ENCODE data around the gene RAB19.
"Not testable (repeated sequence)": the region's sequence is repeated elsewhere in the genome, so short reads cannot be mapped to it uniquely, and the experiment has no call there.

RAB19 gene

DNA sequence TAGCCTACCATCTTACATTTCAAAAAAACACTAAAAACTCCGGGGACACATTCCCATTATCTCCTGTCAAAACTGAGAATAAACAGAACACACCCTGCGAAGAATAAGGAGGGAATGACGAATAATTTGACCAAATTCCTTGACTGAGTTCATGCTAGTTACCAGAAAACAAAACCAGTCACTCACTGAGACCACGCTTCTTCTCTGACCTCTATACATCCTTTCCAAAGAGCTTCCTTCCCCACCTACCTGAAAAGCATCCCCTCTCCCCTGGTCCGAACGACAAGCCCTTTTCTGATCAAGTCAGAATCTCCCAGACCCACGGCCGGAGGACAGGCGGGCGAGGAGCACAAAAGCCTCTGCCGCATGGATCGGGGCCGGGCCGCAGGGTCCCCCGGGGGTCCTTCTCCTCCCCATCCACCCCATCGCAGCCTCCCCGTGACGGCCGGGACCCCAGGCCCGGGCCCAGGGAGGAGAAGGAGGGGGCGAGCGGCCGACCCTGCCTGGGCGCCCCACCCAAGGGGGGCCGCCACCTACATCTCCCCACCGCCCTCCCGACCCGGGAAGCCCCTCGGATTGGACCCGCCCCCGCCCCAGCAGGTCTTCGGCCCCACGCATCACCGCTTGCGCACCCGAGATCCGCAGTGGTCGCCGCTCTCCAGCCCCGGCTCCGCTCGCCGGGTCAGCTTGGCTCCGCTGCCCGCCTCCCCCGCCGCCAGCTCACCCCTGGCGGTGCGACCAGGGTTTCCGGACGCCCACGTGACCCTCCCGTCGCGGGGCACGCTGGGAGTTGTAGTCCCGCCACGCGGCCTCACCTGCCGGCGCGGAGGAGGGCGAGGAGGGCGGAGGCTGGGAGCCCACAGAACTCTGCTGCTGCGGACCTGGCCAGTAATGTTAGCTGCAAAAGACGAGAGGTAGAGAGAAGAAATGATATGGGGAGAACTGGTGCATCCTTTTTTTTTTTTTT, 5.8 kb upstream of the RAB19 start, which contains the start of gene SLC37A3:
SLC37A3 (minus strand) TSS at position 747 of the 967 bp plus-strand sequence. CDS start 16,004 bp downstream, outside the sequence.
- DNase-seq (ENCODE audit: low read depth, low spot score), result peak; percentile 55
- H3K4me3 ChIP-seq (ENCODE audit: low read length), result peak within 1 kb of the TSS; percentile 59

DNA sequence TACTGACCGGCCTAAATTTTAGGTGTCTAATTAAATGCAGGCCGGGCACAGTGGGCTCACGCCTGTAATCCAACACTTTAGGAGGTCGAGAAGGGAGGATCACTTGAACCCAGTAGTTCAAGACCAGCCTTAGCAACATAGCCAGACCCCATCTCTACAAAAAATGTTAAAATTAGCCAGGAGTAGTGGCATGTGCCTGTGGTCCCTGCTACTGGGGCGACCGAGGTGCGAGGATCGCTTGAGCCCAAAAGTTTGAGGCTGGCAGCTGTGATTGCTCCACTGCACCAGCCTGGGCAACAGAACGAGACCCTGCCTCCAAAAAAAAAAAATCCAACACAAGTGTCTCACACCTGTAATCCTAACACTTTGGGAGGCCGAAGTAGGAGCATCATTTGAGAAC, 5.0 kb upstream of the RAB19 start:
- no peak overlapping the region for H3K4me3 ChIP-seq (ENCODE audit: low read length)
- DNase-seq (ENCODE audit: low read depth, low spot score), result no peak

DNA sequence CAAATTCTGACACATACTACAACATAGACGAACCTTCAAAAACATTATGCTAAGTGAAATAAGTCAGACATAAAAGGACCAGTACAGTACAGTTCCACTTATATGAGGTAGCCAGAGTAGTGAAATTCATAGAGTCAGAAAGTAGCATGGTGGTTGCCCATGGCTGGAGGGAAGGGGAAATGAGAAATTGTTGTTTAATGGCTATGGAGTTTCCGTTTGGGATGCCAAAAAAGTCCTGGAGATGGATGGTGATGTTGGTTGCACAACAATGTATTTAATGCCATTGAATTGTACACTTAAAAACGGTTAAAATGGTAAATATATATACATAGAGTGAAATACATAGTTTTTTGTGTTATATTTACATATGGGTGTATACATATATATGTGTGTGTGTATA, 3.5 kb upstream of the RAB19 start:
- DNase-seq (ENCODE audit: low read depth, low spot score), result no peak
- no peak overlapping the region for H3K4me3 ChIP-seq (ENCODE audit: low read length)

DNA sequence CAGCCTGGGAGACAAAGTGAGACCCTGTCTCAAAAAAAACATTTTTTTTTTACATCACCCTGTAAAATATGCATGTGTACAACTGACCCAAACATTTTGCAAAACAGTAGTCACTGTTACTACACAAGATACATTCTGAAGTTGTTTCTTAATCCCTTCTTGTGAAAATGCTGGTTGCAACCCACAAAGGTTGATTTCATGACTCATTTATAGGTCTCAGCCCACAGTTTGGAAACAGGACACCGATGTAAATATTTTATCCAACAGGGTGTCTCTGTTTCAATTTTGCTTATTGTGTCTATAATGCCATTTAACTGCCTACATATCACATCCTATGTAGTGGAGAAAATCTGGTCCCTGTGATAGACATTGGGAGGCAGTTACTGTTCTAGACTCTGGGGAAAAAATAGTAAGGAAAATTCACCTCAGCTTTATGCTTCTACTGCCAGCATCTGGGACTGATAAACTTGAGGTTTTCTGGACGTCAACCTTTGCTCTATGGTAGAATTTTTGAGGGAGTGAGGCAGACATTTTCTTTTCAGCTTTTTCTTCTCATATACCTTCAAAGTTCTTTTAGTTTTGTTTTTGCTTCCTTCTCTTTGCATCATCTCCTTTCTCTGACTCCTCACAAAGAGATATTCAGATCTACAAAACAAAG, 1.6 kb upstream of the RAB19 start:
- no peak for DNase-seq (ENCODE audit: low read depth, low spot score)
- H3K4me3 ChIP-seq (ENCODE audit: low read length), result no peak overlapping the region

DNA sequence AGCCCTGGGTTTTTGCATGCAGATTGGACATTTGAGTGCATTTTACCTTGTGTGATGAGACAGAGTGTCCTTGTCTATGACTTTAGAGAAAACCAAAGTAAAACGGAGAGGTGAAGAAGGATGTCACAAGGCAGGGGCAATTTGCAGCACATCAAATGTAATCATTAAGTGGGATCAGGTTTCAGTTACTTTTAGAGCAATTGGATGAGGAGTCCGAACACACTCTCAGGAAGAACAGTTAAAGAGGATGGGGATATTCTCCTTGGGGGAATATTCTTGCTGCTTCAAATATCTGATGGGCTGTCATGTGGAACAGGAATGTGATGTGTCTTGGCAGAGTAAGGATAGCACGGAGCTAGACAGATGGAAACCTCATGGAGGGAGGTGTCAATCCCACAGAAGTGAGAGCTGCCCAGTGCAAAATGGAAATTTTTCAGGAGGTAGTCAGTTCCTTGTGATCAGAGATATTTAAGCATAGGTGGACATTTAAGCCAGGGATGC, 757 bp downstream of the RAB19 start:
- H3K4me3 ChIP-seq (ENCODE audit: low read length), result no peak overlapping the region
- no peak for DNase-seq (ENCODE audit: low read depth, low spot score)

DNA sequence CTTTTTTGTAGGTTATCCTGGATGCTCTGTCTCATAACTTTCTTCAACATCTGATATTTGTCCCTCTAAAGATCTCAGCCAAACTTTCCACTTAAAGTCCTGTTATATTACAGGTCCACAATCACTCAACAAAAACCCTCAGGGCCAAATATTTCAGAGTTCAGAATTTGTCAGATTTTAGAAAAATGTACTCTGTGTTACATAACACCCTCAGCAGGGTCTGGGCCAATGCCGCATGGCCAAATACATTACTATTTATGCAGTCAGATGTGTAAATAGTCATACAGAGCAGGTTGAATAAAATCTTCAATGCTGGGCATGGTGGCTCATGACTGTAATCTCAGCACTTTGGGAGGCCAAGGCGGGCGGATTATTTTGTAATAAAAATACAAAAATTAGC, 11.5 kb downstream of the RAB19 start:
- no peak for DNase-seq (ENCODE audit: low read depth, low spot score)
- H3K4me3 ChIP-seq (ENCODE audit: low read length), result no peak overlapping the region

DNA sequence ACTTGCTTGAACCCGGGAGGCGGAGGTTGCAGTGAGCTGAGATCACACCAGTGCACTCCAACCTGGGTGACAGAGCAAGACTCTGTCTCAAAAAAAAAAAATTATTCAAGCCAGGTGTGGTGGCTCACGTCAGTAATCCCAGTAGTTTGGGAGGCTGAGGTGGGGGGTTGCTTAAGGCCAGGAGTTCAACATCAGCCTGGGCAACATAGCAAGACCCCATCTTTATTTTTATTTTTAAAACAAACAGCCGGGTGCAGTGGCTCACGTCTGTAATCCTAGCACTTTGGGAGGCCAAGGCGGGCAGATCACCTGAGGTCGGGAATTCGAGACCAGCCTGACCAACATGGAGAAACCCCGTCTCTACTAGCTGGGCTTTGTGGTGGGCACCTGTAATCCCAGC, 12.0 kb downstream of the RAB19 start:
- H3K4me3 ChIP-seq (ENCODE audit: low read length); DNase-seq (ENCODE audit: low read depth, low spot score): not testable (repeated sequence)

DNA sequence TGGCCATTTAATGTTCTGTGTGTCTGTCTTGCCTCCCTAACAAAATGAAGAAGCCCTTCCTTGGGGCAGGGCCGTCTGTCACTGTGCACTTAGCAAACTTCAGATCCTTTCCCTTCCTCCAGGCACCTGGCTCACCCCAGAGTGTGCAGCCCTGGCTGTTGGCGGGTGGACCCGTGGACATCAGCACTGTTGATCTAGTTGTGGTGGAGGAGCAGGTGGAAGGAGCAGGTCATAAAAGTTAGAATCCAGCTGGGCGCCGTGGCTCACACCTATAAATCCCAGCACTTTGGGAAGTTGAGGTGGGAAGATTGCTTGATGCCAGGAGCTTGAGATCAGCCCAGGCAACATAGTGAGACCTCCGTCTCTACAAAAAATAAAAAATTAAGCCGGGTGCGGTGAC, 12.7 kb downstream of the RAB19 start:
- no peak for DNase-seq (ENCODE audit: low read depth, low spot score)

DNA sequence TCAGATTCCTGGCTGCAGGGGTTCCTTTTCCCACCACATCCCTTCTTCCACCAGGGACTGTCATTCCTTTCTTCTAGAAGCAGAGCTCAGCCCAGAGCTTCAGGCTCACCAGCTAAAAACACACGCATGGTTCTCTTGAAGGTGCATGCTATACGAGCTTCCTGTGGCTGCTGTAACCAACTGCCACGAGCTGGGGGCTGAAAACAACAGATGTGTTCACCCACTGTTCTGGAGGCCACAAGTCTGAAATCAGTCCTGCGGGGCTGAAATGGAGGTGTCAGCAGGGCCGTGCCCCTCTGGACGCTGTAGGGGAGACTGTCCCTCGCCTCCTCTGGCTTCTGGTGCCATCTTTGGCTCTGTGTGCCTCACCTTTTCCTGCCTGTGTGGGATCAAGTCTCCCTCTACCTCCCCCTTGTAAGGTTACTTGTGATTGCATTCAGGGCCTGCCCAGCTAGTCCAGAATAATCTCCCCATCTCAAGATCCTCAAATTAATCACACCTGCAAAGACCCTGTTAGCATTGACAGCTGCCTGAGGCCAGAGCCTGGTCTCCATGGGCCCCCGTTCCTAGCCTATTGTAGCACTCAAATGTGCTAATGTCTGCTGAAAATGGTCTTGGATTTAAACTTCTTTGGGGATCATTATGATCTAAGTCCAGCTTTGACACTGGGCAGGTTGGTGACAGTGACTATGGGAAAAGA, 13.7 kb downstream of the RAB19 start:
- DNase-seq (ENCODE audit: low read depth, low spot score), result peak; percentile 63
- H3K4me3 ChIP-seq (ENCODE audit: low read length), result no peak overlapping the region

More for the DNA sequence above, 12.7 kb downstream of the RAB19 start:
- H3K4me3 ChIP-seq (ENCODE audit: low read length), result no peak overlapping the region

DNA sequence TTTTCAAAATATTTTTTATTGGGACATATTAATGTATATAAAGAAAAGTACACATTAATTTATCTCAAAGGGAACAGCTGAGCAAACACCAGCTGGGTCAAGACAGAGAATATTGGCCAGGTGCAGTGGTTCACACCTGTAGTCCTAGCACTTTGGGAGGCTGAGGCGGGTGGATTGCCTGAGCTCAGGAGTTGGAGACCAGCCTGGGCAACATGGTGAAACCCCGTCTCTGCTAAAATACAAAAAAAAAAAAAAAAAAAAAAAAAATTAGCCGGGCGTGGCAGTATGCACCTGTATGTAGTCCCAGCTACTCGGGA, 14.3 kb downstream of the RAB19 start:
- H3K4me3 ChIP-seq (ENCODE audit: low read length); DNase-seq (ENCODE audit: low read depth, low spot score): not testable (repeated sequence)

DNA sequence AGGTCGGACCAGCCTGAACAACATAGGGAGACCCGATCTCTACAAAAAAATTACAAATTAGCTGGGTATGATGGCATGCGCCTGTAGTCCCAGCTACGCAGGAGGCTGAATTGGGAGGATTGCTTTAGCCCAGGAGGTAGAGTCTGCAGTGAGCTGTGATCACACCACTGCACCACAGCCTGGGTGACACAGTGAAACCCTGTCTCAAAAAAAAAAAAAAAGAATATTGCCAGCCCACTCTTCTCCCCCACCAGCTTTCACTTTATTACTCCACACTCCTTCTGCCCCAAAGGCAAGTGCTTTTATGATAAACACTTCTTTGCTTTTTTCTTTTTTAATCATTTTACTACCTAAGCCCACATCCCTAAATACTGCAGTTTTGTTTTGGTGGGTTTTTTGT, 14.8 kb downstream of the RAB19 start:
- no peak overlapping the region for H3K4me3 ChIP-seq (ENCODE audit: low read length)
- DNase-seq (ENCODE audit: low read depth, low spot score), result no peak

DNA sequence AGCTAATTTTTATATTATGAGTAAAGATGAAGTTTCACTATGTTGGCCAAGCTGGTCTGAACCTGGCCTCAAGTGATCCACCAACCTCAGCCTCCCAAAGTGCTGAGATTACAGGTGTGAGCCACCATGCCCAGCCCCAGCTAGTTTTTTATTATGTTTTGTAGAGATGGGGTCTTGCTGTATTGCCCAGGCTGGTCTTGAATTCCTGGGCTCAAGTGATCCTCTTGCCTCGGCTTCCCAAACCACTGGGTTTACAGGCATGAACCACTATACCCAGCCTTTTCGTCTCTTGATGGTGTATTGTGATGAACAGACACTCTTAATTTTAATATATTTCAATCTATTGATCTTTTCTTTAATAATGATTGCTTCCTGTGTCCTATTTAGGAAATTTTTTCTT, 17.7 kb downstream of the RAB19 start:
- no peak for DNase-seq (ENCODE audit: low read depth, low spot score)
- H3K4me3 ChIP-seq (ENCODE audit: low read length), result no peak overlapping the region

DNA sequence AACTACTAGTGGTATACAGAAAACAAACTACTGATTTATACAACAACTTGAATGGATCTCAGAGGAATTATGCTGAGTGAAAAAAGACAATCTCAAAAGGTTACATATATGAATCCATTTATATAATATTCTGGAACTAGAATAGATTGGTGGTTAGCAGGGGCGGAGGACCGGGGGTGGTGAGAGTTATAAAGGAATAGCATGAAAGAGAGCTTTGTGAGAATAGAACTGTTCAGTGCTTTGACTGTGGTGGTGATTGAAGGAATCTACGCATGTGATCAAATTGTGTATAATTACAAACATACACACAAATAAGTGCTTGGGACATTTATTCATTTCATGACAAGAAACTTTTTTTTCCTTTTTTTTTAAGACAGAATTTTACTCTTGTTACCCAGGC, 19.6 kb downstream of the RAB19 start:
- DNase-seq (ENCODE audit: low read depth, low spot score), result no peak
- H3K4me3 ChIP-seq (ENCODE audit: low read length), result no peak overlapping the region

DNA sequence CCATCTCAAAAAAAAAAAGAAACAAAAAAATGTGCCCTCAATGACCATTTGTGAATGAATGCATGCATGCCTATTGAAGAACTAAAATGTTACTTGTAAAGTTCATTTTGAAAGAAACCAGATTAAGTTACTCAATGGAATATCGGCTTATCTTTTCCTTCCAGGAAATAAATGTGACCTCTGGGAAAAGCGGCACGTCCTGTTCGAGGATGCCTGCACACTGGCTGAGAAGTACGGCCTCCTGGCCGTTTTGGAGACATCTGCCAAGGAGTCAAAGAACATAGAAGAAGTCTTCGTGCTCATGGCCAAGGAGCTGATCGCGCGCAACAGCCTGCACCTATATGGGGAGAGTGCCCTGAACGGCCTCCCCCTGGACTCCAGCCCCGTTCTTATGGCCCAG, 21.9 kb downstream of the RAB19 start:
- H3K4me3 ChIP-seq (ENCODE audit: low read length), result no peak overlapping the region
- no peak for DNase-seq (ENCODE audit: low read depth, low spot score)

DNA sequence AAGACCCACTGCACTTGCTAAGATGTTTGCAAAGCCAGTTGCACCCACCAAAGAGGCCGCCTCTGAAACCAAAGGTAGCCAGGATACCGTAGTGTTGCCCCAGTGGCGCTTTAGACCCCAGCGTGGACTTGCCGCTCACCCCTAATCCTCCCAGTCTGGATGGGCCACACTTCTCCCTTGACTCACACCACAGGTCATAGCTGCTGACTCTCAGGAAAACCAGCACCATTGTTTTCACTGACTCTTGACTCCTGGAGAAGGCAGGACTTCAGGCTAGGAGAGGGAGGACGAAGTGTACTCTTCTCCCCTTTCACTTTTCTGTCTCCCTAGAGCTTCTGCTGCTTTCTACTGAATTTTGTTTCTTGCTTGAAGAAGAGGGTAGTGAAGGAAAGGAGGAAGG, 22.3 kb downstream of the RAB19 start:
- no peak for DNase-seq (ENCODE audit: low read depth, low spot score)
- no peak overlapping the region for H3K4me3 ChIP-seq (ENCODE audit: low read length)

DNA sequence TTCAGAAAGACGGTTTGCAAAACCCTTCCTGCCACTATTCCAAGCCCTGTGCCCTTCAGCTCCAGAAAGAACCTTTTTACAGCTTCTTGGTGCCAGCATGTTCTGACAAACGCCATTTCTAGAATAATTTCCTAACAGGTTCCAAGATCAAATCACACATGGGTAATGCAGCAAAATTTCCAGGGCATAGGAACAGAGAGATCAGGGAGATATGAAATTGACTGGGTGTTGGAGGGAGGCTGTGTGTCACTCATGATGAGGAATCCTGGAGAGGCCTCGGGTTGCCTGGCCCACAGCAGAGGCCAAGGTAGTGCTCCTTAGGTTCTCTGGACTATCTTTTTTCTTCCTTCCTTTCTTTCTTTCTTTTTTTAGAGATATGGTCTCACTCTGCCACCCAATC, 29.5 kb downstream of the RAB19 start:
- no peak for DNase-seq (ENCODE audit: low read depth, low spot score)
- no peak overlapping the region for H3K4me3 ChIP-seq (ENCODE audit: low read length)

DNA sequence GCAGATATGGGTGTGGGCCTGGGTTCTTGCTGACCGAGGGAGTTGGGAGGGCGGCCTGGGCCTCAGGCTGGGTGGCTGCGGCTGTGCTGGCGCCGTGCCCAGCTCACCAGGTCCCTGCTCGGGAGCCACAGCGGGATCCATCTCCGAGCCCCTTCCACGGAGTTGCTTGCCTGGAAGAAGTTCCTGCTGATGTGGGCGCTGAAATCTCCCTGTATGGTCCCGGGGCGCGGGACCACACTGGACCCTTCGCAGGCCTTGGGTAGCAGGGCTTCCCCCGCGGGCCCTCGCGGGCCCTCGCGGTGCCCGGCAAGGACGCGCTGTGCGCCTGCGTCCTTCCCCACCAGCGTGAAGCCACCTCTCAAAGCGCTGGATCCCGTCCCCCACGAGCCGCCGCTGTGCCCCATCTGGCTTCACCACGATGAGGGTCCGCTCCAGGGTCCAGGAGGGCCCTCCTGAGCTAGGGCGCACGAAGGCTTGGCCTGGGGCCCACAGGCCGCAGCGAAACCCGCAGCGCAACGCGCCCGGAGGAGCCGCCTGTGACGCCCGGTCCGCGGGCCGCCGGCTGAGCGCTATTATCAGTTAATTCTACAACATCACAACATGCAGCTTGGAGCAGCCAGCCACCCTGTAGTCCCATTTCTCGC, 31.5 kb downstream of the RAB19 start:
- DNase-seq (ENCODE audit: low read depth, low spot score), result no peak
- no peak overlapping the region for H3K4me3 ChIP-seq (ENCODE audit: low read length)

DNA sequence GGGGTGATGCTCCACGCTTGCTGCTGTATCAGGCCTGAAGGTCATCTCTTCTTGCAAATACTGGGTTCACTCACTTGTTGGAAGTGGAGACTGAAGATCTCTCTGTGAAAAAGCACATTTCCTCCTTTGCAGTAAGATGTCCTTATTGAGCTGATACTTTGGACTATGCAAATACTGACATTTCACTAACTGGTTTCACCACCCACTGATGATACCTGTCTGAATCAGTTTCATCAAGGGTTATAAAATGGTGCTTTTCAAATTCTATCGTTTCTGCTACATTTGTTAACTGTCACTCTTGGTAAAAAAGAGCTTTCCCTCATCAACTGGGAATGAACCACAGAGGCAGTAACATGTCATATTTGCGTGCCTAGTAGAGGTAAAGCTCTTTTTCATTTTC, 35.5 kb downstream of the RAB19 start:
- H3K4me3 ChIP-seq (ENCODE audit: low read length), result no peak overlapping the region
- no peak for DNase-seq (ENCODE audit: low read depth, low spot score)

DNA sequence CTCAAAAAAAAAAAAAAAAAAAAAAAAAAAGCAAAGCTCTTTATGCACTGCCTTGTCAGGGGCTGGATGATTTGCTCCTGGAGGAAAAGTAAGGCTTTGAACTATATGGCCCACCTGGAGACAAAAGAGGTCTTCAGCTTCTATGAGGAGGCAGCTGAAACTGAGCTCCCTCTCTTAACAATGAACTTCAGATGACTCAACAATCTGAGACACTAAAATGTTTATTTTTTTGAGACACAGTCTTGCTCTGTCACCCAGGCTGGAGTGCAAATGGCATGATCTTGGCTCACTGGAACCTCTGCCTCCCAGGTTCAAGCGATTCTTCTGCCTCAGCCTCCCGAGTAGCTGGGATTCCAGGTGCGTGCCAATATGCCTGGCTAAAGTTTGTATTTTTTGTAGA, 36.7 kb downstream of the RAB19 start:
- no peak for DNase-seq (ENCODE audit: low read depth, low spot score)
- no peak overlapping the region for H3K4me3 ChIP-seq (ENCODE audit: low read length)
